Forelimb muscle (tissue), 1 donor: ENCODE results near the gene GALNT9. TPM values are rescaled to one million over a fixed set of nuclear protein-coding genes. Genes with fewer than 3 reads are reported as not detected.
"Not testable (repeated sequence)": the region's sequence is repeated elsewhere in the genome, so short reads cannot be mapped to it uniquely, and the experiment has no call there.

Experiments
- DNase-seq: peaks from one replicate; pipeline ENCODE4 v3.0.0-alpha.2; 2013; ENCODE audit warnings: low read depth
- polyA plus RNA-seq: library from polyadenylated mRNA; unstranded; fragments of 120-200 nt; gene quantifications from one replicate; pipeline ENCODE4 v1.2.1, GENCODE V29; 2013; ENCODE audit not compliant: insufficient read length

Gene GALNT9
- polyA plus RNA-seq, 1 donor = 1.7 TPM

GRCh38 chr12:132358241-132359225 lies 29.1 kb upstream of the GALNT9 start:
- not testable (repeated sequence) for DNase-seq

DNA sequence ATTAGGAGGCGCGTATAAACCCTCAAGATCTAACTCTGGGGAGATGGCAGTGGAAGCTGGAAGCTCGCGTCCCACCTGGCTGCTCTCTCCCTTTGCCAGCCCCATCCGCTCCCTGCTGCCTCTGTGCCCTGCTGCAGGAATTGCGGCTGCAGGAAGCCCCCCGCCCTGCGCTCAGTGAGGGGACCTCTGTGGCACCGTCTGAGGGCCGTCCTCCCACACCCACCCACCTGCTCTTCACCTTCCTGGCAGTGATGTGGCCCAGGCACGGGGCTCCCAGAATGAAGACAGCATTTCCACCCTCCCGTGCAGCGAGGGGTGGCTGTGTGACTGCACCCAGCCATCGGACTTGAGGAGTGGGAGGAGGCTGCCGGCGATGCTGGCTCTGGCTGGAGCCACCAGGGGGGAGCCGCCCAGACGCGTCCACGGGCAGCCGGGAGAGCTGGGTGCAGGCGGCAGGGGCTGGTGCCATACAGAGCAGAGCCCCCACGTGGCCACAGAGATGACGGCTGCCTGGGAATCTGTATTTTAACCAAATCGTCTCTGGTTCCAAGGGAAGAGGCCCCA lies 28.3 kb upstream of the GALNT9 start:
- no peak for DNase-seq

GRCh38 chr12:132356691-132357622 lies 27.6 kb upstream of the GALNT9 start:
- no peak for DNase-seq

DNA sequence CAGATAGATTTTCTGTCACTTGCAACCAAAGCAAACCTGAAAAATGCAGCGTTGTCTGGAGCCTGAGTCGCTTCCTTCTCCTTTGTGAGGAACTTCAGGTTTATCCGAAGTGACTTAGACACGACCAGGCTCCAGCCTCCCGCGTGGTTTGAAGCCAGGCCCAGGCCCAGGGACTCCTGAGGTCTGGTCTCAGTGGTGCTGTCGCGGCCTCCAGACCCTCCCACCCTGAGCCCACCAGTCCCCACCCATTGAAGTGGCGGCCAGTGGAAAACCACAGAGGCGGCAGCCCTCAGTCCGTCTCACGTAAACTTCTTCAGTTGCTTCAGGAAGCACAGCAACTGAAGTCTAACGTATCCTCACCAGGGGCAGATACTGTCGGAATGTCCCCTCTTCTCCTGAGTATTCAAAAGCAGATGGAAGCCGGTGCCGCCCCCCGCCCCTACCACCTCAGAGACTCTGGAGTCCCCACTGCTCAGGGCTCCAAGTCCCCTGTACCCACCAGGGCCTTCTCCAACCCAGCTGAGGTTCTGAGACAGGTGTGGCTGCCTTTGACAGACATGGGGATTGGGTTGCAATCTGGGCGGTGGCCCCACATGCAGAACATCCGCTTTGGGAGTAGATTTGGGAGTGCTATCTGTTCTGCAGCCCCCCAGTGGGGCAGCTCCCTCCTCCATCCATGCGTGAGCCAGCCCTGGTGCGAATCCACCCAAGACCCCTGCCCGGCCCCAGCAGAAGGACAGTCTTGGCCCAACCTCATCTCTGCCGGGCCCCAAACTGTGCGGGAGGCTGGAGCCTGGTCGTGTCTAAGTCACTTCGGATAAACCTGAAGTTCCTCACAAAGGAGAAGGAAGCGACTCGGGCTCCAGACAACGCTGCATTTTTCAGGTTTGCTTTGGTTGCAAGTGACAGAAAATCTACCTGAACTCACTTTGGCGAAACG lies 26.6 kb upstream of the GALNT9 start:
- no peak for DNase-seq

- DNase-seq = no peak
Observed at GRCh38 chr12:132354982-132355680, 25.7 kb upstream of the GALNT9 start.

- DNase-seq = no peak
Observed at GRCh38 chr12:132354211-132354981, 25.0 kb upstream of the GALNT9 start.

DNA sequence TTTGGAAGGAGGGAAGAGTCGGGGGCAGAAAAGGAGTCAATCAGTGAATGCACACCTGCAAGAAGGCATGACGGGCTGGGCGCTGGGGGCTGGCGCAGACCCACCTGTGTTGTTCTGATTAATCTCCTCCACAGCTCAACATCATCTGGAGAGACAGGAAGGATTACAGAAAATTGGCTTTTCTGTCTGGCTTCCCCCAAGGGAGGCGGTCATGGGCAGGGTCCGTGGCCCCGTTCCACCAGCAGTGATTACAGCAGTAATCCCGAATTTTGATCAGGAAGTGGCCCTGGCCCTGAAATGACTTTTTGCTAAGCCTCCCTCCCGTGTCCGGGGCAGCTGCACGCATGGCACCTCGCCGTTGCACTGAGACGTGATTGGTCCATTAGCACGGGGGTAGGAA lies 24.4 kb upstream of the GALNT9 start:
- DNase-seq = no peak

- DNase-seq = no peak
Observed at GRCh38 chr12:132352896-132353800, 23.8 kb upstream of the GALNT9 start.

- no peak for DNase-seq
Observed at GRCh38 chr12:132351751-132352495, 22.5 kb upstream of the GALNT9 start.

DNA sequence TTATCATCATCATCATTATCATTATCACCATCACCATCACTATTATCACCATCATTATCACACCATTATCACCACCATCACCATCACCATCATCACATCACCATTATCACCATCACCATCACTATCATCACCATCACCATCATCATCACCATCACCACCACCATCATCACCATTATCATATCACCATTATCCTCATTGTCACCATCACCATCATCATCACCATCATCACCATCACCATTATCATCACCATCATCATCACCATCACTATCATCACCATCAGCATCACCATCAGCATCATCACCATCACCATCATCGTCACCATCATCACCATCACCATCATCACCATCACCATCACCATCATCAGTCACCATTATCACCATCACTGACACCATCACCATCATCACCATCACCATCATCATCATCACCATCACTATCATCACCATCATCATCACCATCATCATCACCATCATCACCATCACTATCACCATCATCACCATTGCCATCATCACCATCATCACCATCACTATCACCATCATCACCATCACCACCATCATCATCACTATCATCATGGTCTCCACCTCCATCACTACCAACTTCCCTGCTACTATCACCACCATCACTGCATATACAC lies 20.2 kb upstream of the GALNT9 start:
- no peak for DNase-seq

DNA sequence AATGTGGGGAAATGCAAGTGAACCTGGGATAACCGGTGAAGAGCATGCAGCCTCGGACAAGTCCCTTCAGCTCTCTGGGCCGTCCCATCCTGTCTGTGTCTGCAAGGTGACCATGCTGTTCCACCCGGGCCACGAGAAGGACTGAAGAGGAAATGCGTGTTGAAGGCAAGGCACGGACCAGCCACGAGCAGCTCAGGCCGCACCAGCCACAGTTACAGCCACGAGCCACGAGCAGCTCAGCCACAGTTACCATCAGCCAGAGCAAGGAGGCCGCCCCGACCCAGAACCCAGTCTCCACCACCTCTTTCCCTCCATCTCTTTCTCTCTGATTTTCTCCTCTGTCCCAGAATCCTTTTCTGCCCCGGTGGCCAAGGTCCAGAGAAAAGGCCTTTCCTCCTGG lies 18.8 kb upstream of the GALNT9 start:
- no peak for DNase-seq

DNA sequence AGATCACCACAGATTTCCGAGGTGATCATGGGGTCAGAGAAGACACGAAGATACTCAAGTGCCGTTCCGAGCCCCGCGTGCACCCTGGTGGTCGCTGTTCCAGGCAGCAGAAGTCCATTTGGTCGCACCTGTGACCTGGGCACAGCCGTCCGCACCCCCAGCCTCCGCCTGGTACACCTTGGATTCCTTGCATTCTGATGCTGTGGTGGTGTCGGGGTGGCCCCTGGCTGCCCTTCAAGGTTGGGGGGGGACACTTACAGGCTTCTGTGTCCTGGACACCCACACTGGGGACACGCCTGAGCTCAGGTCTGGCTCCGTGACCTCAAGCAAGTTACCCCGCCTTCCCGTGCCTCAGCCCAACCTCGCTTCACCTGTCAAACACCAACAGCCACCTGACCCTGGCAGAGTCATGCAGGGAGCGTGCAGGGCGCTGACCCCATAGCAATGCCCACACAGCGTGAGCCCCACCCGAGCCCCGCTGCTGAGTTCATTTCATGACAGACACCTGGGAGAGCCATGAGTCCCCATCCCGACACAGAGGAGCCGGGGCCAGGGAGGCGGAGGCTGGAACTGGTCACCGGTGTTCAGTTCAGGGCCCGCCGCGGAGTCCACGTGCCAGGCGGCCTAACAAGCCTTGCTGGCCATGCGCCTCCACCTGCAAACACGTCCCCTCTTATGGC lies 17.9 kb upstream of the GALNT9 start:
- DNase-seq = no peak

- DNase-seq = no peak
Observed at GRCh38 chr12:132346471-132347175, 17.2 kb upstream of the GALNT9 start.

GRCh38 chr12:132345561-132346200 lies 16.3 kb upstream of the GALNT9 start:
- DNase-seq = no peak

GRCh38 chr12:132345126-132345525 lies 15.7 kb upstream of the GALNT9 start:
- no peak for DNase-seq
